HG03520 (cell line): ENCODE results near the gene ESR1.
A peak's percentile ranks its signal among the peaks of the same experiment; 100 is the strongest.

Experiments used
- ATAC-seq: cut with Tn5 transposase; IDR thresholded peaks from one replicate; pipeline ENCODE4 v1.9.1; 2021; ENCODE audit warnings: mild to moderate bottlenecking, moderate library complexity; ENCODE audit not compliant: unreplicated experiment

The ESR1 gene

DNA sequence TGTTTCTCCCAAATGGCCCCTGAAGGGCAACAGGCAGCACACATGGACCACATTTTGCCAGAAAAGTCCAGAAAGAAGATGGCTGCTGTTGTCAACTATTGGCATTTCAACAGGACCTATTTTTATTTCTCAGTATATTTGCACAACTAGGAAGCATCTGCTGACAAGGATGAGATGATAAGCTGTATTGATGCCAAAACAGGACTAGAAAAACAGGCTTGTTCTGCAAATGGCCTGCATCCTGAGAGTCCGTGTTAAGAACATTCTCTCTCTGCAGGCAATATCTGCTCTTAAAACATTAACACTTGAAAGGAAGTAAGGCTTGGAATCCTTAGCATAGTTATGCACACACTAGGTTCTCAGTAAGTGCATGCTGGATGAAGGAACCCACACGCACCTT is 283.7 kb downstream of the ESR1 start:
- no peak for ATAC-seq

DNA sequence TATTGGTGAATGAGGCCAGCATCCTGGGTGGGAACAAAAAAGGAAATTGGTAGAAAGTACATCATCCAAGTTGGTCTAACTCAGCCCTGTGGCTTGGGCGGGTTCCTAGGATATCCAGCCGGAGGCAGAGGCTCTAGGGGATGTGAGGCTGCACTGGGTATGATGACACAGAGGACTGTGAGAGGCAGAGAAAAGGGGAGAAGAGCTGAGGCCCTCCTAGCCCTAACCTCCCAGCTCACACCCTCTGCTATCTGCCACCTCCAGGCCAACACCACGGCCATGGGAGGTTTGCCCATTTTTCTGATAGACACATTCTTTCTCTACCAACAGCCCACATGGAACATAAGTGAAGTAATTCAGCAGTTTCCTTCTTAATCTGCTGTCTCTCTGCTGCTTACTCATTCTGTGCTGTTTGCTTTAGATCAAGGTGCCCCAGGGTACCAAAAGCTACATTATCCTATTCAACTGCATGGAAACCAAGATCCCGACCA is 284.4 kb downstream of the ESR1 start:
- no peak for ATAC-seq

DNA sequence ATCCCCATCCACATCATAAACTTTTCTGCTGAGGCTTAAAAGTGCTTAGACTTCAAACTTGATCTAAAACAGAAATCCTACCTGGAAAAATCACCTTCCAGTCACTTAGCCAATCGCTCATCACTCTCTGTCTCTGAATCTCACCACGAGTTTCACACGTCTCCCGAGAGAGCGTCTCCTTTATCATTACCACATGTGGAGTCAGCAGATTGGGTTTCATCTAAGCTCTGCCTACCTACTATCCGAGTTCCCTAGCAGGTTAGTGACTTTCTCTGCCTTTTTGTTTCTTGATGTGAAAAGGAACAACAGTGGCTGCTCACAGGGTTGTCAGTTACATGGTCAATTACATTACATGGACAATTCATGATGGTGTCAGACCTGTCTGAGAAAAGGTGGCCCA is 286.2 kb downstream of the ESR1 start:
- ATAC-seq: no peak

DNA sequence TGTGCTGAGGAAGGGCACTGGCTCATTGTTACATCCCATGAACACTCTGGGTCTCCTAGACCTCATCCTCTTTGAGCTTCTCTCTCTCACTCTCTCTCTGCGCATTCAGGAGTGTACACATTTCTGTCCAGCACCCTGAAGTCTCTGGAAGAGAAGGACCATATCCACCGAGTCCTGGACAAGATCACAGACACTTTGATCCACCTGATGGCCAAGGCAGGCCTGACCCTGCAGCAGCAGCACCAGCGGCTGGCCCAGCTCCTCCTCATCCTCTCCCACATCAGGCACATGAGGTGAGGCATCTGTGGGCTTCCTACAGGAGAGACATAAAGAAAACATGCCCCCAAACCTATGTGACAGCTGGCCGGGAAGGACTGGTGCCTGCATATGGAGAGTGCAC is 286.8 kb downstream of the ESR1 start:
- ATAC-seq: no peak

DNA sequence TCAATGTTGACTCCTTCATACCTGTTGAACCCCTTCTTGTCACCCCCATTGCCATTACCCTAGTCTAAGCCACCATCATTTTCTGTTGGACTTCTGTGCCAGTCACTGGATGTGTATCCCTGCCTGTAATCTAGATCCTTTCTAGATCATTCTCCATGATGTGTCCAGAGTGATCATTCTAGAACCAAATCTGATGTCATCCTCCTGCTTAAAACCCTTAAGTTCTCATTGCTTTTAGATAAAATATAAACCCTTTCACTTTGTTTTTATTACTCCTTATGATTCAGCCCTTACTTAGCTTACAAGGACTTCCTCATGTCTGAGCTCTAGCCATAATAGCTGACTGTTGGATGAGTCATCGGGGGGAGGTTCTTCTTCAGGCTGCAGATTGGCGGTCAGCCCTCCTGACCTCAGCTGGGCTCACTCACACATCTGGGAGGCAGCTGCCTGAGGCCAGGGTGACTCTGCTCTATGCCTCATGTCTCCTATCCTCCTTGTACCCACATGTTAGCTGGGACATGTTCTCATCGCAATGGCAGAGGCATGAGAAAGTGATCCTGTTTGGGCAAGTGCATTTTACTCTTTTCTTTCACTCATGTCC is 287.6 kb downstream of the ESR1 start:
- ATAC-seq: no peak

DNA sequence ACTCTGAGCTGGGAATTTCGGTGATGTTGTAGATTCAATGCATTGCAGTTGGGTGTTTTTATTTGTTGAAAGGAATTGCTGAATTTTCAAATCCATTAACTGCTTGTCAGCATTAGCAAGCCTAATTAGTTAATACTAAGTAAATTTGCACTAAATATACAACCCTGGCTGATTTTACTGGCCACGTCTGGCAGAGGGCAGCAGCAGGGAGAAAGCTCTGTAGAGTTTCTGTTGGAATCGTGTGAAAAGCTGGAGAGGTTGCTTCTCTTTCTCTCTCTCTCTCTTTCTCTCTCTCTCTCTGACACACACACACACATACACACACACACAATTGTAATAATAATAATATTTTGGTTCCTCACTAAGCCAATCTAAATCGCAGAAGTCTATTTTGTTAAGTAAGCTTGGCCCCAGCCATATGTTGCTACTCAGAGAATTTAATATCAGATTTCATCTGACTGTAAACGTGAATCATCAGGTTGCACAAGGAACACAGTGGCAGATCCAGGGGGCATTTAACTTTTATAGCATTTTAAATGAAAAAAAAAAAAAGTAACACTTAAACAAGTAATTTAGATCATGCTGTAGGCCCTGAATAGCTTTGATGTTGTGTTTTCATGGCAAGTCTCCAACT is 289.5 kb downstream of the ESR1 start:
- ATAC-seq: no peak

DNA sequence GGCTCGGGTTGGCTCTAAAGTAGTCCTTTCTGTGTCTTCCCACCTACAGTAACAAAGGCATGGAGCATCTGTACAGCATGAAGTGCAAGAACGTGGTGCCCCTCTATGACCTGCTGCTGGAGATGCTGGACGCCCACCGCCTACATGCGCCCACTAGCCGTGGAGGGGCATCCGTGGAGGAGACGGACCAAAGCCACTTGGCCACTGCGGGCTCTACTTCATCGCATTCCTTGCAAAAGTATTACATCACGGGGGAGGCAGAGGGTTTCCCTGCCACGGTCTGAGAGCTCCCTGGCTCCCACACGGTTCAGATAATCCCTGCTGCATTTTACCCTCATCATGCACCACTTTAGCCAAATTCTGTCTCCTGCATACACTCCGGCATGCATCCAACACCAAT is 291.2 kb downstream of the ESR1 start:
- ATAC-seq: no peak

DNA sequence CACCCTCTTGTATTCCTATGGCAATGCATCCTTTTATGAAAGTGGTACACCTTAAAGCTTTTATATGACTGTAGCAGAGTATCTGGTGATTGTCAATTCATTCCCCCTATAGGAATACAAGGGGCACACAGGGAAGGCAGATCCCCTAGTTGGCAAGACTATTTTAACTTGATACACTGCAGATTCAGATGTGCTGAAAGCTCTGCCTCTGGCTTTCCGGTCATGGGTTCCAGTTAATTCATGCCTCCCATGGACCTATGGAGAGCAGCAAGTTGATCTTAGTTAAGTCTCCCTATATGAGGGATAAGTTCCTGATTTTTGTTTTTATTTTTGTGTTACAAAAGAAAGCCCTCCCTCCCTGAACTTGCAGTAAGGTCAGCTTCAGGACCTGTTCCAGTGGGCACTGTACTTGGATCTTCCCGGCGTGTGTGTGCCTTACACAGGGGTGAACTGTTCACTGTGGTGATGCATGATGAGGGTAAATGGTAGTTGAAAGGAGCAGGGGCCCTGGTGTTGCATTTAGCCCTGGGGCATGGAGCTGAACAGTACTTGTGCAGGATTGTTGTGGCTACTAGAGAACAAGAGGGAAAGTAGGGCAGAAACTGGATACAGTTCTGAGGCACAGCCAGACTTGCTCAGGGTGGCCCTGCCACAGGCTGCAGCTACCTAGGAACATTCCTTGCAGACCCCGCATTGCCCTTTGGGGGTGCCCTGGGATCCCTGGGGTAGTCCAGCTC is 292.1 kb downstream of the ESR1 start:
- ATAC-seq: no peak

DNA sequence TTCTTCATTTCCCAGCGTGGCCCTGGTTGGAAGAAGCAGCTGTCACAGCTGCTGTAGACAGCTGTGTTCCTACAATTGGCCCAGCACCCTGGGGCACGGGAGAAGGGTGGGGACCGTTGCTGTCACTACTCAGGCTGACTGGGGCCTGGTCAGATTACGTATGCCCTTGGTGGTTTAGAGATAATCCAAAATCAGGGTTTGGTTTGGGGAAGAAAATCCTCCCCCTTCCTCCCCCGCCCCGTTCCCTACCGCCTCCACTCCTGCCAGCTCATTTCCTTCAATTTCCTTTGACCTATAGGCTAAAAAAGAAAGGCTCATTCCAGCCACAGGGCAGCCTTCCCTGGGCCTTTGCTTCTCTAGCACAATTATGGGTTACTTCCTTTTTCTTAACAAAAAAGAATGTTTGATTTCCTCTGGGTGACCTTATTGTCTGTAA is 292.7 kb downstream of the ESR1 start:
- ATAC-seq: no peak

DNA sequence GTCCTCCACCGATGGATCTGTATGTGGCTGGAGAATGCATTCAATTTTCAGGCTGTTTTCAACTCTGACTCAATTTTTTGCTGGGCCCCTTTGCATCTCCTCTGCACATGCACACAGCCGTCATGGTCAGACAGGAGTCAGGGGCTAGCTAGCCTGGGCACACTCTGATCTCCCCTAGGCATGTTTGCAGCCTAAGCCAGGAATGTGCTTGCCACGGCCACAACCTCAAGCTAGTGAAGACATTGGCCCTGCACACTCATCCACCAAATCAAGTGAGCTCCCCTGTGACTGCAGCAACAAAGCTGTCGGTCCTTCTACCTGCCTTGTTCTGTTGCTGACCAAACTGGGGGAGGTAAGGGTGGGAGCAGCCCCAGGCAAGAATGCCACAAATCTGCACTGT is 300.5 kb downstream of the ESR1 start:
- ATAC-seq: no peak

DNA sequence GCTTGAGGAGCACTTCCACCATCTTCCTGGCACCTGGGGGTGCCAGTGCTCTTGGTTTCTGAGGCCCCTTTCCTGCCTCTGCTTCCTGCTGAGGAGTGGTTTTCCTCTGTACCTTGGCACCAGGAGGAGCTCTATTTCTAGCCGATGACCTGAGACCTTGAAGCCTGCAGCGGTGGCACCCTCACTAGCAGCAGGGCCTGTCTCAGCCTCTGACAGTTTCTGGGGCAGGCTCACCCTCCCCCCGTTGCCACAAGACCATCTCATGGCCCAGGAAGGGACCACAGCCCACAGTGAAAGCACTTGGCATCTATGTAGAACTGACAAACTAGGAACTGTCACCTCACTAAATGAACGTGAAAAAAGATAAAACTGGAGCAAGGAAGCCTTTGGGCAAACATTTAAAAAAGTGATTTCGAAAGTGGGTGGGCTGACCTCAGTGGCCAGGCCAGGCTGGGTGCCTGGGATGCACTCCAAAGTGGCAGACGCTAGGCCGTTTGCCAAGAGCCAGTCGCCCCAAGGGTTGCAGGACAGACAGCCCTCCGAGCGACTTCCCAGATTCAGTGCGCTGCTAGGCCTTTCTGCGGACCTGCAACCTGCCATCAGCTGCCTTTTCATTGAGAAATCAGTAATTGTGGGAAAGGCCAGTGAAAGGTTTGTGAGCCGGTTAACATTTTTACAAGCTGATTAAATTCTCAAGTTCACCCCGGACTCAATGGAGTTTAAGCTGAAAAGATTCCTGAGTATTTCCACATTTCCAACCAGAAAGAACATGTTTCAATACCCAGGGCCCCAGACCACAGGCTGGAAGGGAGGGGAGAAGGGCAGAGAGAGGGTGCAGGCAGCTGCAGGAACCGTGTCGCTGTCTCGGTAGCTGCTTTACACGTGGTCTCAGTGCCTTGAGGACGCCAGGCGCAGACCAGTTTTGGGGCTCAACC is 303.7 kb downstream of the ESR1 start:
- ATAC-seq: no peak

DNA sequence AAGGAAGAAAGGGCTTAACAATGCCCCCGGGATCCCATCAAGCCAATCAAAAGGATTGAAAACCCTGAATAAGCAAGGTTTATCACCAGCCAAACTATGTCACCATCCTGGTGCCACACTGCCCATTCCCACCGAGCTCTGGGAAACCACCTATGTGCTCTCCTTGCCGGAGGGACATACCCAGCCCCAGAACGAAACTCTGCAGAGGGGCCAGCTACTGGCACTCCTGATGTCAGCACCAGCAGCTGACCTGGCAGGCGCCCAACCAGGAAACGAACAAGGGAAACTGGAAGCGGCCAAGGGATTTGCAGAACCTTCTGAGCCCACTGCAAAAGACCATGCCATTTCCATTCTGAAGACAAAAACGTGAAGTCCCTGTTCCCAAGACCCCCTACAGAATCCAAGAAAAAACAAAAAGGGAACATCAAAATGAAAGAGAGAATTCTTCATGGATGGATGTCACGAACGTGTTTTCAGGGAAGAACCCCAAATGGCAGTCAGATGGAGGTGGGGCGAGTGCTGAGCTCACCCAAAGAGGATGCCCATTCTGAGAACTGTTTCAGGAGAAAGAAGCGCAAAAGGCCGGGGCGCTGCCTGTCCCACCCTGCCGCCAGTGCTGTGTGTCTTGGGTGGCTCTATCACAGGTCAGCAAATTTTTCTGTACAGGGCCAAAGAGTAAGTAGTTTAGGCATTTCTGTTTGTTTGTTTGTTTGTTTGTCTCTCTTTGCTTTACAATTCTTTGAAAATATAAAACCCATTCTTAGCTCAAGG is 305.2 kb downstream of the ESR1 start:
- no peak for ATAC-seq

DNA sequence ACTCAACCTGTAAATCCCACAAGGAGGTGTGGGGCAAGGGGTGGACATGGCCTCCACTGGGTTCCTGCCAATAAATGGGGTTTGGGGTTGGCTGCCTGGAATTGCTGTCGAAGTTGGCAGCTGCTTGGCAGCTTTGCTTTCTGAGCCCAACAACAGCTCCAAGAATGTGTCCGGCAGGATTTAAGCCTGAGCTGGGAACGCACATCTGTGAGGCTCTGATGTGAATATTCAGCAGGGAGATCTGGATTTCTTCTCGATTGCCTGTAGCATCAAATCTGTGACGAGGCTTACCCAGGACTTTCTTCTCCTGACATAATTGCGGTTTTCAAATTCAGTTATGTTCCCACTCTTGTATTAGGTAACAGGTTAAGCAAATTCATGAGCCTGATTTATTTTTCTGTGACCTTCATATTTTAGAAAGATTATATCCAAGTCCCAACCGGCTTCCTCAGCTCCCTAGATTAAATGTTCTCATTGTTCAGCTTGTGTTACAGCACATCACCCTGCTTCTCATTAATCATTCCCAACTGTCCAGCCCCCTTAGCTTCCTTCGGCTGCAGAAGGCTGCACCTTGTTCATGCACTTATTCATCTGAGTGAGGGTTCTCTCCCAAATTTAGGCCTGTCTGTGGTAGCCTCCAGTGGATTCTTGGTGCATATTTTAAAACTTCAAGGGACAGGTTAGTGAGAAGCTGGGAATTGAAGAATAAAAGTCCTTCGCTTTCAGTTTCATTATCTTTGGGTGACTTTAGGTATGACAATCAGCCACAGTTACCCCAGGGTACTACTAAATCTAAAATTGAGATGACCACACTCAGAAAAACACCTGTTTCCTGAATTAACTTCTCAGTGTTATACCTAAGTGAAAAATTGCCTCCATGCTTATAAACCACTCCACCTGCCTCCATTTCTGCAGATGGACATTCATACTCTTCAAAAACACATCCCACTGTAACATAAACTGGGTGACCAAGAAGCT is 310.0 kb downstream of the ESR1 start:
- peak; percentile 88 for ATAC-seq

DNA sequence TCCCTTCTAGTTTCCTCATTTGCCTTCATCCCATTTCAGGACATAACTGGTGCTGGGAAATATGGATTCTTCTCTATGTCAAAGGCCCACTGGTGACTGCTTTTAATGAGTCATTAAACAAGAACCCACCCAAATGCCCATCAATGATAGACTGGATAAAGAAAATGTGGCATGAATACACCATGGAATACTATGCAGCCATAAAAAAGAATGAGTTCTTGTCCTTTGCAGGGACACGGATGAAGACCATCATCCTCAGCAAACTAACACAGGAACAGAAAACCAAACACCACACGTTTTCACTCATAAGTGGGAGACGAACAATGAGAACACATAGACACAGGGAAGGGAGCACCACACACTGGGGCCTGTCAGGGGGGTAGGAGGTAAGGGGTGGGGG is 310.7 kb downstream of the ESR1 start:
- ATAC-seq: peak; percentile 6

DNA sequence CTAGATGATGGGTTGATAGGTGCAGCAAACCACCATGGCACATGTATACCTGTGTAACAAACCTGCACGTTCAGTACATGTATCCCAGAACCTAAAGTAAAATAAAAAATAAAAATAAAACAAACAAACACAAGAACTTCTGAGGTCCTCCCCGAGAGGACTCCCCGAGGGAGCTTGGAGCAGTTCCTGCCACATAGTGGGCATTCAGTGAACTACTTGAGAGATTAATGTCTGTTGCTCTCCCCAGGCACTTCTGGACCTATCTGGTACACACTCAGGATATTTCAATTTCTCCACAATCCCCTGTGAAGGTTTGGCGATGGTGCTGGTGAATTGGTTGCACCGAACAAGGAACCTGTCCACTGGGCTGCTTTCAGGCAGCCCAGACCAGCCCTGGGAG is 311.2 kb downstream of the ESR1 start:
- no peak for ATAC-seq

DNA sequence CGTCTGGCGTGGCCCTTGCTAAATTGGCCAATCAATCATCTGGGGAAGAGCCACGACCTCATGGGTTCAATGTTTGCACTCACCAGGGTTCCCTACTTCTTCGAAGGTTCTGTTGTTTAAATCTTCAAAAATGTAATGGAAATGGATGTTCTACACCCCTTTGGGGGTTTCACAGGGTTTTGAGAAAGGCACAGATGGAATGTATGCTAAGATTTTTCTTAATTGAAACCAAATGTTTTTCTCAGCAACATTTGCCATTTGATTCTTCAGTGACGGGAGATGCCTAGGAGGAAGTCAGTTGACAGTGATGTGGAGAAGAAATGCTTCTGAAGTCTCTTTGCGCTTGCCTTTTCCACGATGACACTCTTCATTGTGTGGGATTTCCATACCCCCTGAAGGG is 312.3 kb downstream of the ESR1 start:
- no peak for ATAC-seq

DNA sequence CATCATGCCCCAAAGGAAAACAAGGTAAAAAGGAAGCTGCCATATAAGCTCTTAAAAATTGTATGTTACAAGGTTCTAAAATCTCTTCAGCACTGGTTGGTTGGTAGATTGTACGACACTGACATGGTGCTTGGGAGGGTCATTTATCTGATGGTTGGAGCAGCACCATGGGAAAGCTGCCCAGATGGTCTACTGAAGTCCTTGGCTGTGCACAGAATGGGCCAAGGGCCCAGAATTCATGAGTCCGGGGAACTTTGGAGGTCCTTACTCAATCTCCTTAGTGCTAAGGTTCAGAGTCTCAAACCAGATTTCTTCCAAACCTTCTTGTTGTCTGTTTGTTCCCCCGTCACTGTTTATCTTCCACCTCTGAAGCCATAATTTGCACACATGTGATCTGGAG is 314.4 kb downstream of the ESR1 start:
- ATAC-seq: no peak

DNA sequence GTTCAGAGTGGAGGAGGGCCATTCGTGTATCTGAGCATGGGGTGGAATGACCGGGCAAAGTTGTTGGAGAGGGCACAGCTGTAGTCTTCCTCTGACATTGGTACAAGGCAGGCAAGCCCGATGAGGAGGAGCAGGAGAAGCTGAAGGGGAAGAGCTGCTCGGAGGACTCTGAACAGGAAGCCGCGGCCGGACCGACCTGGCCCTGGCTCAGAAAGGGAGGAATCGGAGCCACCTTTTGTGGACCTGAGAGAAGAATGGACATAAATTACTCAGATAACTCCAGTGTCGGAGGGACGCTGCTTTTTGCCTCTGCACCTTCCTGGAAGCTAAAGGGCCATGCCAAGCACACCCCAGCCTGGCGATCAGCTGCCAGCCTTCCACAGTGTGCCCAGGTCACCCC is 315.0 kb downstream of the ESR1 start:
- no peak for ATAC-seq

DNA sequence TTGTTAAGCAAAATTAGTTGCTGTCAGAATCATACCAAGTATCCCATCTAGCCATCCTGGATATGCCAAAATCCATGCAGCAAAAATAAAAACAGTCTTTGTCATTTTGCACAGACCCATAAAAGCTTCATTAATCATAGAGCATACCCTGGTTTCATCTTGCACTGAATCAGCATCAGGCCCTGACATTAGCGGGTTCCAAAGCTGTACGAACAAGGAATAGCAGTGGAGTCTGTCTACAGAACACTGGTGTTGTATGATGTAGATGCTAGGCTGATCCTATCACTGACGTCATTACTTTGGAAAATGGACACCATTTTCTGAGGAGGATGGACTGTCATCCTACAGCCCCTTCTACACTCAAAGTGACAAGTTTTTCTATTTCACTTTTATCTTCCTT is 315.6 kb downstream of the ESR1 start:
- ATAC-seq: no peak
